GM10847 (cell line): ENCODE results near the gene CD59.

Experiments
- POLR2A ChIP-seq: IDR thresholded peaks from 2 replicates; pipeline ENCODE4 v1.6.1; 2011; ENCODE audit not compliant: insufficient read length; ENCODE audit errors: extremely low read depth

Gene CD59

DNA sequence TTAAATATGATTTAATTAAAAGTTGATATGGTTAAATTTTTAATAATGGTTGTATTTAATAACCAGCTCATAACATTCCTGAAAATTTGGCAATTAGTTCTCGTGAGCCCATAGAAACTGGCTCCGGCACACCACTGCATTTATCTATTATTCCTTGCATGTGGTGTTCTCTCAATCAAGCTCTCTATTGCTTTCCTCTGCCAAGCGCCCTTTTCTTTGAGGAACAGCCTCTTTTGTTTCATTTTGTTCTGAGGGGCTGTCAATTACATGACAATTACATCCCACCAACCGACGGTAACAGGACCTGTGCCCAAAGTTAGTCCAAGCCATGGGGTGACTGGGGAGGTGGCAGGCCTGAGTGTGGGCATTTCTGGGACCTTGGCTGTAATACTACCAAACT is 43.7 kb downstream of the CD59 start:
- TF ChIP-seq POLR2A: no peak

GRCh38 chr11:33692013-33692504 is 44.2 kb downstream of the CD59 start:
- TF ChIP-seq POLR2A: no peak

DNA sequence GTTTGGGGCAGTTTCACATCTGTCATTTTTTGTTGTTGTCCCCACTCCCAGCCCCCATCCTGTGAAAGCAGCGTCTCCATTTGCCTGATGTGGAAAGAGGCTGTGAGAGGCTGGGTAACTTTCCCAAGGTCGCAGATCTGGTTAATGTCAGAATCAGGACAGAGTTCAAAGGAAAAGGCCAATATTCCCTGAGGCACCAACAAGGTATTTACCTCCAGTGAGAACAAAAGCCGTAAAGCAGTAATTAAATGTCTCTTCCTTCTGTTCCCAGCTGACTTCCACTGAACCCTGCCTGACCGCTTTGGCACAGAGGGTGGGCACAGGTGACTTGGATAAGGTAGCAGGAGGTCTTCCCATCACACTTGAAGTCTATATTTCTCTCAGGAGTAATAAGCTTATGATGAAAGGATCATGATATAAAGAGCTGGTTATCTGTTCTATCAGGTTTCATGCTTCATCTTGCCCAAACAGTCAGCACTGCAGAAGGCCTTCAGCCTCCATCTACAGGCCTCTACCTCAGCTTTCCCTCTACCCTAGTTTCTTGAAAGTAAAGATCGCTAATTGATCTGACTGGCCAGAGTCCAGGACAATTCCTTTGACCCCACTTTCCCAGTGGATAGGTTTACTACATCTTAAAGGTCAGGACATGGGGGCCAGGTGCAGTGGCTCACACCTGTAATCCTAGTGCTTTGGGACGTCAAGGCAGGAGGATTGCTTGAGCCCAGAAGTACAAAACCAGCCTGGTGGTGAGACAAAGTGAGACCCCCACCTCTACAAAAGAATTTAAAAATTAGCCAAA is 45.0 kb downstream of the CD59 start:
- TF ChIP-seq POLR2A: no peak

DNA sequence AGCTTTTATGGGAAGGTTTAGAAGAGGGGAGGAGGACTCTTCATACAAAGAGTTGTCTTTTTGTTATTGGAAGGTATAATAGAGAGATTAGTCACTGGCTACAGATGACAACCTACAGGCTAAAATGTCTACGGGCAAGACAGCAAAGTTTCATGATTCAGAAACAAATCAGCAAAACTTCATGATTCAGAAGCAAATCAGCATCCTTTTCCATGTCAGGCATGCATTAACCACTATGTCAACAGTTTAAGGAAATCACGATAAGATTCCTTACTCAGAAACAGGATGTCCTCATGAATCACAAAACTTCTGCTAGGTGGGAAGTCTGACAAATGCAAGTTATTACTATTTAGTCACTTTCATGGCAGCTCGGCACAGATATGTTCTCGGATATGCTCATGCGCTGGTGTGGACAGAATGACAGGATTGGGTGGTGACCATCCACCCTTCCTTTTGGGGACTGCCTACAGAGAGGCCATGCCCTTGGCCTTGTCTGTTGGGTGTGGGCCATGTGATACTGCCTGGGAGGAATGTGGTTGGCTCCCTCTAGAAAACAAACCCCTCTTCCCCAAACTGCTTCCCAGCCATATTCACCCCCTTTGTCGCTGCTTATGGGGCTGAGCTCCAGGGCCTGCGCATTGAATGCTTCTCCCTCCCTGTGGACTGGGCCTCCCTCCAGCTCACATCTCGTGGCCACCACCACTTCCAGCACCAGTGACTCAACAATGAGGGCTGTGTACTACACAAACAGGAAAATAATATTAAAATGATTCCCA is 45.7 kb downstream of the CD59 start:
- TF ChIP-seq POLR2A: no peak

- TF ChIP-seq POLR2A: no peak
Observed at GRCh38 chr11:33689501-33689900, 46.7 kb downstream of the CD59 start.

GRCh38 chr11:33689085-33689484 is 47.1 kb downstream of the CD59 start:
- no peak for TF ChIP-seq POLR2A

- no peak for TF ChIP-seq POLR2A
Observed at GRCh38 chr11:33687733-33688479, 48.3 kb downstream of the CD59 start.

GRCh38 chr11:33685082-33685481 is 51.1 kb downstream of the CD59 start:
- TF ChIP-seq POLR2A: no peak

DNA sequence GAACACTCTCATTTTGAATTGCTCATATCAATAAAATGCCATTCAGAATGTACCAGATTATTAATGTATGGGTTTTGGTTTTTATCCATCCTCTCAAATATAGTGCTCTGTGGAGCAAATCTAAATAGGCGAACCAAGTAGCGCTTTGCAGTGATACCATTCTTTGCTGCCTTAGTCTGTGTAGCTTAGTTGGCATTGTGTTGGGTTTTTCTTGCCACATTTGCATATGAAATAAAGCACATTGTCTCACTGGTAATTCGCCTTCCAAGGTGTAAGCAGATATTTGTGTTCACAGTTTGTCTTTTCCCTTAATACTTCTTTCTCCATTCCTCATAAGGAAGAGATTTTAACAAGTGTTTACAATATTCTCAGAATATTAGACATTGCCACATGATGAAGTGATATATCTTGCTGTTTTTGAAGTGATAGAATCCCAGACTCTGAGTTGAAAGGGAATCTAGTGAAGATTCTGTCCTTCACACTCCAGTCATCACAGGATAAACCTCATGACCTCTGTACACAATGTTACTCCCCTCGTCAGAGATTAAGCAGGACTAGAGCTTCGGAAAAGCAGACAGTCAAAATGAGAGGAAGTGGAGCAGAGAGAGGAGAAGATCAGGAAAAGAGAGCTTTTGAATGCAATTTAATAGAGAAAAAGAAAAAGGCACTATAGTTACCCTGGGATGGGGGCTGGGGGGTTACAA is 52.1 kb downstream of the CD59 start:
- no peak for TF ChIP-seq POLR2A

- no peak for TF ChIP-seq POLR2A
Observed at GRCh38 chr11:33682446-33682845, 53.8 kb downstream of the CD59 start.

DNA sequence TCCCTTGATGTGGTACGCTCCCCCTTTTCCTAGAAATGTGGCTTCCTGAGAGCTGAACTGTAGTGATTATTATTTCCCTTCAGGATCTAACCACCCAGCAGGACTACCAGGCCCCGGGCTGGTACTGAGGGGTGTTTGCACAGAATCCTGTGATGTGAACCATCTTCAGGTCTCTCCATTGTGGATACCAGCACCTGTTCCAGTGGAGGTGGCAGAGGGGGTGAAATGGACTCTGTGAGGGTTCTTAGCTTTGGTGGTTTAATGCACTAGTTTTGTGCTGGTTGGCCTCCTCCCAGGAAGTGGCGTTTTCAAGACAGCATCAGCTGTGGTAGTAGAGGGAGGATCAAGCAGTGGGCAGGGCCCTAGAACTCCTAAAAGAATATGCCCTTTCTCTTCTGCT is 54.2 kb downstream of the CD59 start:
- TF ChIP-seq POLR2A: no peak

DNA sequence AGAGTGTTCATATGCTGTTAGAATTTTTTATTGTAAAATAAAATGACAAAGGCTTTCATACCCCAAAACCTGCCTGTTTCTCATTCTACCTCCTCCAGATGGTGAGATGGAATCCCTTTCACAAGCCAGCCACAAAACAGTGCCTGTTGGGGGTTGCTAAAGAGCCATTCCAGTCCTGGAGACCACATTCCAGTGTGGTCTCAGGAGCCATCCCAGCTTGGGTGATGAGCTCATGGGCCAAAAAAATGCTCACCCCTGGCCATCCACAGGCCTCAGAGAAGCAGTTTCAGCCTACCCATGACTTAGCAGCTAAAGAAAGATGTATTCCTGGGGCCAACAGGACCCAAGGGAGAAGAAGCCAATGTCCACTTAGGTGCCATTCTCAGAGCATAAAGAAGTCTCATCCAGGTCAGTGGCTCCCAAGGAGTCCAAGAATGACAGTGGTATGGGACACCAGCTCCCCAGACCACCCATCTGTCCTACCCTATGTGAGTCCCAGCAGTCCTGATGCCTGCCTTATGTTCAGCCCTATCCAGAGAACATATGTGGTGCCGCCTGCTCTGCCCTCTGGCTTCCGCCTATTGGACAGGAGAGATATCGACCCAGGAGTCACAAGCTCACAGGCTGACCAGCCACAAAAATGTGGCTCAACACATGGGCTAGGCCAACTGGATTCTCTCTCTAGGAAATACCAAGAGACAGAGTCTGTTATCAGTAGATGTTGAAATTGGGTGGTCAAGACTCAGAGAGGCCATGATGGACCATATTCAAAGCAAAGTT is 62.0 kb downstream of the CD59 start:
- TF ChIP-seq POLR2A: no peak

- no peak for TF ChIP-seq POLR2A
Observed at GRCh38 chr11:33672273-33672672, 64.0 kb downstream of the CD59 start.
